ENCODE results near the gene MSMB. TPM values are rescaled to one million over a fixed set of nuclear protein-coding genes. Genes with fewer than 3 reads are reported as not detected.

MSMB gene
- total and polyA plus RNA-seq, 2 experiments from 2014 or later, result not detected

Small RNA genes lying within 50 kb of the gene (small RNA-seq; reads per million reads assigned to genes)
- gene SNORA74C-1 (ENCODE audit: low read depth, low replicate concordance), result not detected

Other genes with a start within 250 kb of the MSMB start
- gene AGAP4, start 198.8 kb downstream of the MSMB start, total RNA-seq (2014; rRNA removed; shearing (Covaris generic)), result 7.7 and 13.3 TPM in 2 replicates
- gene AGAP4, start 198.8 kb downstream of the MSMB start, polyA plus RNA-seq (2016; fragmentation: Nextera tagmentation; extraction: Ambion mirVana), result 3.1 and 5.3 TPM in 2 replicates
- 75.2 and 104 TPM in 2 replicates for gene TIMM23, start 73.8 kb downstream of the MSMB start, total RNA-seq (2014; rRNA removed; shearing (Covaris generic))
- 145 and 147 TPM in 2 replicates for gene TIMM23, start 73.8 kb downstream of the MSMB start, polyA plus RNA-seq (2016; fragmentation: Nextera tagmentation; extraction: Ambion mirVana)
- gene NCOA4, start 15.6 kb downstream of the MSMB start, total RNA-seq (2014; rRNA removed; shearing (Covaris generic)), result 164 and 170 TPM in 2 replicates
- gene NCOA4, start 15.6 kb downstream of the MSMB start, polyA plus RNA-seq (2016; fragmentation: Nextera tagmentation; extraction: Ambion mirVana), result 112 and 113 TPM in 2 replicates
- not detected in 2 replicates for gene ANTXRL, start 240.7 kb upstream of the MSMB start, total RNA-seq (2014; rRNA removed; shearing (Covaris generic))
- not detected in 2 replicates for gene ANTXRL, start 240.7 kb upstream of the MSMB start, polyA plus RNA-seq (2016; fragmentation: Nextera tagmentation; extraction: Ambion mirVana)

All from GM23248 (cell line).